ENCODE results near the gene FAM3D.

DNA sequence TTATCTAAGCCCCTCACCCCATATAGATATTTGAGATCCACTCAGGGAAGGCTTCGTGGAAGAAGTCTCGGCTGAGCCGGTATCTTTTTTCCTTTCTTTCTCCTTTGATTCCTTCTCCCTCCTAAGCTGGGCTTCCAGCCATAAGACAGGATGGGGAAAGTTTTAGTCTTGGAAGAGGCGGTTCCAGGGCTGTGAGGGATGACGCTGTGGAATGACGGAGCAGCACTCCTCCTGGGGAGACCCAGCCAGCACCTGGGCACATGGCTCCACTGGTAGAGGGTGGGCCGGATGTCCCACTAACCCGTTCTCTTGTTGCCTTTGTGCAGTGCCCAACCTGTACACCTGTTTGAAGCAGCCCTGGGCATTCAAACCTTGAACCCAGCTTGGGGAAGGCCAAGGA lies 46.2 kb downstream of the FAM3D start:
- TF ChIP-seq FOXP2 (optimal IDR thresholded peaks at IDR 0.05; ENCODE audit: borderline replicate concordance, extremely low read depth, extremely low read length, insufficient read depth) (no peak), POLR2AphosphoS5 (IDR thresholded peaks at IDR 0.05; ENCODE audit: low read depth, low read length) (no peak), SIN3A (IDR thresholded peaks at IDR 0.05; ENCODE audit: borderline replicate concordance, insufficient read depth, low read length) (no peak), TAF1 (IDR thresholded peaks at IDR 0.05; ENCODE audit: borderline replicate concordance, insufficient read depth, low read length) (no peak)
- TF ChIP-seq, protein P1, sequence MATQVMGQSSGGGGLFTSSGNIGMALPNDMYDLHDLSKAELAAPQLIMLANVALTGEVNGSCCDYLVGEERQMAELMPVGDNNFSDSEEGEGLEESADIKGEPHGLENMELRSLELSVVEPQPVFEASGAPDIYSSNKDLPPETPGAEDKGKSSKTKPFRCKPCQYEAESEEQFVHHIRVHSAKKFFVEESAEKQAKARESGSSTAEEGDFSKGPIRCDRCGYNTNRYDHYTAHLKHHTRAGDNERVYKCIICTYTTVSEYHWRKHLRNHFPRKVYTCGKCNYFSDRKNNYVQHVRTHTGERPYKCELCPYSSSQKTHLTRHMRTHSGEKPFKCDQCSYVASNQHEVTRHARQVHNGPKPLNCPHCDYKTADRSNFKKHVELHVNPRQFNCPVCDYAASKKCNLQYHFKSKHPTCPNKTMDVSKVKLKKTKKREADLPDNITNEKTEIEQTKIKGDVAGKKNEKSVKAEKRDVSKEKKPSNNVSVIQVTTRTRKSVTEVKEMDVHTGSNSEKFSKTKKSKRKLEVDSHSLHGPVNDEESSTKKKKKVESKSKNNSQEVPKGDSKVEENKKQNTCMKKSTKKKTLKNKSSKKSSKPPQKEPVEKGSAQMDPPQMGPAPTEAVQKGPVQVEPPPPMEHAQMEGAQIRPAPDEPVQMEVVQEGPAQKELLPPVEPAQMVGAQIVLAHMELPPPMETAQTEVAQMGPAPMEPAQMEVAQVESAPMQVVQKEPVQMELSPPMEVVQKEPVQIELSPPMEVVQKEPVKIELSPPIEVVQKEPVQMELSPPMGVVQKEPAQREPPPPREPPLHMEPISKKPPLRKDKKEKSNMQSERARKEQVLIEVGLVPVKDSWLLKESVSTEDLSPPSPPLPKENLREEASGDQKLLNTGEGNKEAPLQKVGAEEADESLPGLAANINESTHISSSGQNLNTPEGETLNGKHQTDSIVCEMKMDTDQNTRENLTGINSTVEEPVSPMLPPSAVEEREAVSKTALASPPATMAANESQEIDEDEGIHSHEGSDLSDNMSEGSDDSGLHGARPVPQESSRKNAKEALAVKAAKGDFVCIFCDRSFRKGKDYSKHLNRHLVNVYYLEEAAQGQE (IDR thresholded peaks at IDR 0.05; ENCODE audit: insufficient read depth in 1 of 2, low read depth in 2 of 2, low read length in 2 of 2), result no peak
